Skeletal muscle tissue (tissue), 4 donors: ENCODE data around the gene ELK3. TPM values are rescaled to one million over a fixed set of nuclear protein-coding genes. Genes with fewer than 3 reads are reported as not detected.
A peak's percentile ranks its signal among the peaks of the same experiment; 100 is the strongest.

Experiments
- H3K27ac ChIP-seq: one replicate; pipeline ENCODE4 v1.7.0; 2013; ENCODE audit warnings: mild to moderate bottlenecking, low read depth, low read length, inconsistent platforms
- H3K27me3 ChIP-seq, 3 donors: one replicate each; pipeline ENCODE4 v1.7.0; 2013; ENCODE audit warnings: low read length in 3 of 3; ENCODE audit not compliant: control insufficient read depth in 3 of 3, insufficient read depth in 3 of 3
- H3K36me3 ChIP-seq, 3 donors: one replicate each; pipeline ENCODE4 v1.7.0; 2013; ENCODE audit warnings: low read length in 3 of 3; ENCODE audit not compliant: control insufficient read depth in 3 of 3, insufficient read depth in 3 of 3
- H3K4me1 ChIP-seq, 3 donors: one replicate each; pipeline ENCODE4 v1.7.0; 2013; ENCODE audit warnings: low read length in 3 of 3, mild to moderate bottlenecking in 3 of 3; ENCODE audit not compliant: control insufficient read depth in 3 of 3, insufficient read depth in 3 of 3
- H3K4me3 ChIP-seq, 3 donors: one replicate each; pipeline ENCODE4 v1.7.0; 2013; ENCODE audit warnings: low read length in 3 of 3
- H3K9ac ChIP-seq, 3 donors: one replicate each; pipeline ENCODE4 v1.7.0; 2013; ENCODE audit warnings: low read length in 3 of 3, mild to moderate bottlenecking in 3 of 3, moderate library complexity in 2 of 3, low read depth in 1 of 3
- H3K9me3 ChIP-seq, 3 donors: one replicate each; pipeline ENCODE4 v1.7.0; 2013; ENCODE audit warnings: low read length in 3 of 3; ENCODE audit not compliant: control insufficient read depth in 3 of 3
- total RNA-seq: library from RNA; depleted of rRNA; stranded (reverse); fragments of >200 nt; gene quantifications from one replicate; pipeline ENCODE4 v1.2.3, GENCODE V29; 2014
- donor health status: Osteomylitis.

ELK3 gene
- total RNA-seq, 1 donor from 2014 or later = 9.9 TPM

DNA sequence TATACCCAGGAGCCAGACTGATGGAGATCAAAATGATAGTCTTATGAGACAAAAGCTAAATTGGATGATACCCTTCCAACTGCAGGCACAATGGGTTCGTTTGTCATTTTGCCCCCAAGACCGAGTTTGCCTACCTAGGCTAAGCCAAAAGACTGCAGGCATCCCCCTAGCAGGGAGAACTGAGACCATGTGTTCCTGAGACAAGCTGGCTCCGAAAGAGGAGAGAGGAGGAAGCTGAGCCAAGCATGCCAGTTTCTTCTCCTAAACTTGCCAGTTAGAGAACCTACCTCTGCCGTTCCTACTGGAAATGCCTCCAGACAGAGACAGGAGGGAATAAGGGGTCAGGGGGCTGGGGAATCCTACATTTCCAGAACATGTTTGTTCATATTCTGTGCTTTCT is 8.3 kb upstream of the ELK3 start:
- Histone ChIP-seq H3K4me1 (no peaks in the 10 kb centered on the region), H3K36me3 (no peaks in the 10 kb centered on the region), H3K9ac (no peak overlapping the region), H3K27ac (no peak overlapping the region), H3K27me3 (no peaks in the 10 kb centered on the region), H3K9me3 (no peaks in the 10 kb centered on the region), H3K4me3 (no peak overlapping the region)

DNA sequence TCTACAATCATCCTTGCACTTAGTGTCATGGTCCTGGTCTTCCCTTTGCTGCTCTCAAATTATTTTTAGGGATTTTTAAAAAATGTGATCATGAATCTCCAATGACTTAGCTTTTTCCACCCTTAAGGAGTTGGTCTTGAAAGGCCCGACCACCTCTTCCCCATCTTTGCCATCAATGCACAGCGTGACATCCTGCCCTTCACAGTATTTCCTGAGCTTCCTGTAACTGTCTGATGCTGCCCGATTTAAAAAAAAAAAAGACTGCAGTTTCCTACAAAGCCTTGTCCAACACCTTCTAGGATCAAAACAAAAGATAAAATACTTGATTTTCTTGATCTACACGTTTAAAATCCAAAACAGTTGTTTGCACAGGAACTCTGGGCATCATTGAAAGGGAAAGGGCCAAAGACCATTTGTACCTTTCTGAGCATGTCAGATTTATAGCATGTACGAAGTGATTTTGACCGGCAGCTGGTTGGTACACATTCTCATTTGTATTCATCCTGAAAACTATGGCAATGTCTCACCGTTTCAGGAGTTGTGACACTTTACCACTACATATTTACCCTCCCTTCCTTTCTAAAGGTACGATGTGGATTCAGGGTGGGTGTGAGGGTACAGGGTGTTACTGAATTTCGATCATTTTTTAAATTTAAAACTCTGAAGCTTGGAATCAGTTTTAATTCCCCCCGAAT is 7.4 kb upstream of the ELK3 start:
- no peak overlapping the region for H3K4me3 ChIP-seq
- H3K27me3 ChIP-seq = no peaks in the 10 kb centered on the region
- no peaks in the 10 kb centered on the region for H3K4me1 ChIP-seq
- H3K27ac ChIP-seq = no peak overlapping the region
- no peak overlapping the region for H3K9ac ChIP-seq
- H3K9me3 ChIP-seq = no peaks in the 10 kb centered on the region
- H3K36me3 ChIP-seq = no peaks in the 10 kb centered on the region

DNA sequence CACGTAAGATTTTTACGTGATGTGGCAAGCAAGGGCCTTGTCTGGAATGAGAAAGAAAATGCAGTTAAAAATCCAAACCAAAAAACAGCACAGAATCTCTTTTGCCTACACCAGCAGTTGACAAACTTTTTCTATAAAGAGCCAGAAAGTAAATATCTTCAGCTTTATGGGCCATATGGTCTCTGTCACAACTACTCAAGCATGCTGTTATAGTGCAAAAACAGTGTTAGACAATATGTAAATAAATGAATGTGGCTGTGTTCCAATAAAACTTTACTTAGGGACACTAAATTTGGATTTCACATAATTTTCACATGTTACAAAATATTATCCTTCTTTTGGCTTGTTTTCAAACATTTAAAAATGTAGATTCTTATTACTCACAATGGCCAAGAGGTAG is 6.2 kb upstream of the ELK3 start:
- H3K4me1 ChIP-seq = no peaks in the 10 kb centered on the region
- H3K9me3 ChIP-seq = no peaks in the 10 kb centered on the region
- no peaks in the 10 kb centered on the region for H3K36me3 ChIP-seq
- peaks cover 0 to under 1% (median 0%) of the 10 kb centered on the region in 3 donors for H3K27me3 ChIP-seq
- no peak overlapping the region for H3K27ac ChIP-seq
- H3K9ac ChIP-seq = no peak overlapping the region
- H3K4me3 ChIP-seq = no peak overlapping the region

DNA sequence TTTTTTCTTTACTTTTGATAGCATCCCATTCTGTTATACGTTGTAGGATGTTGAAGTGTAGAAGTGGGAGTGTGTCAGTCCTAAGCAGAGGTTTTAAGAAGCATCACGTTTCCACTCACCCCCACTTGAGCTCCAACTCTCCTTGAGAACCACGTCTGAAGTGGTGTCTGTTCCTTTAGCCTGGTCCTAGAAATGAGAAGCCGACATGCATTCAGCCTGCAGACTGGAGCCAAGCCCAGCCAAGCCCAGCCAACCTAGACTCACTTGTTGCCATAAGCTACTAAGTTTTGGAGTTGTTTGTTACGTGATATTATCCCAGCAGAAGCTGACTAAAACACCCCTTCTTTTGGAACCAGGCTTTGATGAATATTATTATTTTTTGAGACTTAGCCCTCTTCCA is 4.4 kb upstream of the ELK3 start:
- H3K36me3 ChIP-seq = no peaks in the 10 kb centered on the region
- no peaks in the 10 kb centered on the region for H3K9me3 ChIP-seq
- no peak overlapping the region for H3K27ac ChIP-seq
- no peak overlapping the region for H3K9ac ChIP-seq
- no peak overlapping the region for H3K4me3 ChIP-seq
- peaks cover 2 to 9% (median 6%) of the 10 kb centered on the region in 3 donors for H3K27me3 ChIP-seq
- H3K4me1 ChIP-seq = peaks cover 2 to 5% (median 3%) of the 10 kb centered on the region in 3 donors

DNA sequence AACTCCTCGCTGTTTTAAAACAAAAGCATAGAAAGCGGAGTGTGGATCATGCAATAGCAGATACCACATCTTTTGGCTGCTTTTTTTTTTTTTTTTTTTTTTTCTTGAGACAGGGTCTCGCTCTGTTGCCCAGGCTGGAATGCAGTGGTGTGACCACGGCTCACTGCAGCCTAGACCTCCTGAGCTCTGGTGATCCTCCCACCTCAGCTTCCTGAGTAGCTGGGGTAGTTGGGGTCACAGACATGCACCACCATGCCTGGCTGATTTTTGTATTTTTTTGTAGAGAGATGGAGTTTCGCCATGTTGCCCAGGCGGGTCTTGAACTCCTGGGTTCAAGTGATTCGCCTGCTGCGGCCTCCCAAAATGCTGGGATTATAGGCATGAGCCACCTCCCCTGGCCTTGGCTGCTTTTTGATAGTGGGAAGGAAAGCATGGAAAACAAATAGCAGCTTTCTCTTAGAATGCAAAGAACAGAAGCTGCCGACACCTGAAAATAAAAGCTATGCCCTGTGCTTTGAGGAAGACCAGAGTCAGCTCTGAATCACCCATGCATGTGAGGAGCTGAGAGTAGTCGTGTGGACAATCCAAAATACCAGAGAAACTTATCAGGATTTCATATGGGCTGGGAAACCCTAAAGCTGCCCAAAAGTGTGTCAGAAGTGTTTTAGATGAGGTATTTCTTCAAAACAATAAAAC is 3.6 kb upstream of the ELK3 start:
- H3K27ac ChIP-seq = no peak overlapping the region

DNA sequence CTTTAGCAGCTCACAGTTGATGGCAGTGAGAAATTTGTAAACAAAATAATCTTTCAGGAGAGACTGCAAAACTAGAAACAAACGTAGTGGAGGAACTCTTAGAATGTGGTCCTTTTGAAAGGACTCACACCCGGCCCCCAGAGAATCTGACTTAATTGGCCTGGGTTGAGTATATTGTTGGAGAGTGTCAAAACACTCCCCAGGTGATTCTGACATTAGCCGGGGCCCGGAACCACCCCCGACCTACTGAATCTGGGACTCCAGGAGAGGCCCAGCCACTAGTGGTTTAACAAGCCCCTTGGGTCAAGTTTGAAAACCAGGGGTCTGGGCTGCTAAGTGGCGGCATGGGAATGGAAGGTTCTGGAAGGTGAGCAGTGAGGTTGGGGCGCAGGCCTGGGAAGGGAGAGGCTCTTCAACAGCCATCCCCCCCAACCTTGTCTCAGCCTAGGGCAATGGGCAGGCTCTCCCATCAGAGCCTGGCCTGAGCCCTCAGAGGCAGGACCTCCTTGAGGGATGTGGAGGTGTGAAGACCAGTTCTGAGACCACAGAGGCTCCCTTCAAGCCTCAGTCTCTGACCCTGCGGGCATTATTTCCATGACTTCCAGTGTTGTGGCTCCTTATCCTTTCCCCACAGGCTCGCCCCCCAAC is 1.1 kb upstream of the ELK3 start:
- Histone ChIP-seq H3K27me3 (peaks cover 6 to 14% (median 13%) of the 10 kb centered on the region in 3 donors), H3K36me3 (no peaks in the 10 kb centered on the region), H3K9ac (no peak overlapping the region), H3K27ac (peak overlapping the region; percentile 64), H3K9me3 (no peaks in the 10 kb centered on the region), H3K4me1 (peaks cover 3 to 15% (median 4%) of the 10 kb centered on the region in 3 donors), H3K4me3 (peak overlapping the region in 1 of 3 donors; percentile 7)

More for the DNA sequence above, 3.6 kb upstream of the ELK3 start:
- no peaks in the 10 kb centered on the region for H3K36me3 ChIP-seq
- H3K27me3 ChIP-seq = peaks cover 6 to 14% (median 13%) of the 10 kb centered on the region in 3 donors
- H3K9me3 ChIP-seq = no peaks in the 10 kb centered on the region
- peaks cover 2 to 10% (median 3%) of the 10 kb centered on the region in 3 donors for H3K4me1 ChIP-seq
- H3K4me3 ChIP-seq = no peak overlapping the region
- no peak overlapping the region for H3K9ac ChIP-seq

DNA sequence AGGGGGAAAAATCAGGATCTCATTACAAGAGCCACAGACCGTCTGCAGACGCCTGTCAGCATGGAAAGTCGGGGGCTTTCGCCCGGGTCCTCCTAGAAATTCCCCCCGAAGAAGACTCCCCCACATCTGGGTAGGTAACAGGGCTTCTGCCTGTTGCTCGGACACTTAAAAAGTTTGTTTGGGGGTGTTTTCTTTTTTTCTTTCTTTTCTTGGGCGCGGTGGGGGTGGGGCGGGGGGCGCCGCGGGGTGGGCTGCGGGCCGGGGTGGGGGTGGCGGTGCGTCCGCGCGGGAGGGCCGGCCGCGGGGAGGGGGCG is 358 bp downstream of the ELK3 start:
- Histone ChIP-seq H3K27ac (no peak overlapping the region), H3K36me3 (no peaks in the 10 kb centered on the region), H3K27me3 (peaks cover 6 to 14% (median 13%) of the 10 kb centered on the region in 3 donors), H3K9ac (peak overlapping the region; percentile 59 to 88 (median 75)), H3K4me3 (peak overlapping the region; percentile 64 to 89 (median 76)), H3K4me1 (peaks cover 3 to 15% (median 6%) of the 10 kb centered on the region in 3 donors), H3K9me3 (no peaks in the 10 kb centered on the region)

DNA sequence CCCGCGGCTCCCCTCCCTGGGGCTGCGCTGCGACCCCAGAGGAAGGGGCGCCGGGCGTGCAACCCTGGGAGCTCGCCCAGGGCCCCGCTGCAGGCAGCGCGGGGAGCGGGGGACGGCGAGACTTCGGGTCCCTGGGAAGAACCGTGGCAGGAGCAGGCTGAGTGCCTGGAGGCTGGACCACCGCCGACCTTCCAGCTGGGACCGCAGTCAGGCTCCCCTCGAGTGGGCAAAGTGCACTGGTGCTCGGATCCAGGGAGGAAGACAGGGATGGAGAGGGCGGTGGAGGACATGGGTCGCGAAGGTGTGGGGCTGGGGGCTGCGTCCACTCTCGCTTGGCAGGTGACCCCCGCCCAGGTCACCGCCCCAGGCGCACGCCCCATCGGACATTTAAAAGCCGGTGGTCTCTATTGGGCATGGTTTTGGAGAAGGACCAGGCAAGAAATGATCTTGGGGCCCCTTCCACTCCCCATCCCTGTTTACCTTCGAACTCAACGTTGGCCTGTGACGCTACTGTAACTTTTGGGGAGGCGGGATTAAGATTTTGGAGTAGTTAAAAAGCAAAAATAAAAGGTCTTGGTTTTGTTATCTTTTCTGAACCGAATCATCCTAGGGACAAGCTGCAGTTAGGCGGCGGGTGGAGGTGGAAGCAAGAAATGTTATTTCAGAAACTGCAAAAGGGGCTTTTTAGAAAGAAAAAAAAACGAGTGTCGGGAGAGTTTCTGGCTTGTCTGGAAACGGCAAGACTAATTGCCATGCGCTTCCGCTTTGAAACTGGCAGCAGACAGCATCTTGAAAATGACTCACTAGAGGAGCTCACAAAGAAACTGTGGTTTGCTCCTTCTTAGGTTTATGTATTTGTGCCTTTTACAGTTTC is 1.0 kb downstream of the ELK3 start:
- Histone ChIP-seq H3K36me3 (no peaks in the 10 kb centered on the region), H3K9me3 (no peaks in the 10 kb centered on the region), H3K27me3 (peaks cover 6 to 14% (median 13%) of the 10 kb centered on the region in 3 donors), H3K9ac (peak overlapping the region; percentile 72 to 81 (median 77)), H3K4me1 (peaks cover 3 to 15% (median 6%) of the 10 kb centered on the region in 3 donors), H3K27ac (peak overlapping the region; percentile 86), H3K4me3 (peak overlapping the region; percentile 74 to 81 (median 81))

DNA sequence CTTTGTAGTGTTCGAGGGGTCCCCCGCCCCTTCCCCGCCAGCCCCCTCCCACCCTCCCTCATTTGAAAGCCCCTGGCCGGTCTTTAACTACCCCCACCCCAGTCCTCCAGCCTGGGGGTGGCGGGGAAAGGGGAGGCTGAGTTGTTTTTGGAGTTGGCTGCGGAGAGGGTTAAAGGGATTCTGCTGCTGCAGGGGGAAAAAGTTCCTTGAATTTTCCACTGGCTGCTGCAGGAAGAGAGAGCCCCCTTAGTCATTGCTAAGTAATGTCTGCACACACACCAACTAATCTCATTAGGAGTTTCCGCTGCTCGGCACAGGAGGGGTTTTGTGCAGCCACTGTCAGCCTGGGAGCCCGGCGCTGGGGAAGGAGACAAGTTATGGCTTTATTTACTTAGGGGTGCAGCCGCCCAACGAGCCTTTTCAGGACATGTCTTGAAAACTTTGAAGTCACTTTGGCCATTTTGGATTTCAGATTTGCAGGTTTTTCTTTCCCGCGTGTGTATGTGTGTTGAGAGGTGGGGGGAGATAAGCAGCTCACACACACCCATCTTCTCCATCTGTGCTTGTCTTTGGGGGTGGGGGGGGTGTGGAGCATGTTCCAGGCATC is 1.8 kb downstream of the ELK3 start:
- H3K27ac ChIP-seq = peak overlapping the region; percentile 66
- H3K36me3 ChIP-seq = no peaks in the 10 kb centered on the region
- H3K9me3 ChIP-seq = no peaks in the 10 kb centered on the region
- peak overlapping the region; percentile 8 to 50 (median 17) for H3K9ac ChIP-seq
- peaks cover 6 to 14% (median 13%) of the 10 kb centered on the region in 3 donors for H3K27me3 ChIP-seq
- H3K4me3 ChIP-seq = peak overlapping the region; percentile 63 to 81 (median 74)
- H3K4me1 ChIP-seq = peaks cover 3 to 15% (median 6%) of the 10 kb centered on the region in 3 donors
